GM21447 (cell line): ENCODE data around the gene GRK2.
A peak's percentile ranks its signal among the peaks of the same experiment; 100 is the strongest.

Source experiments
- ATAC-seq: cut with Tn5 transposase; IDR thresholded peaks from one replicate; pipeline ENCODE4 v1.9.1; 2021; ENCODE audit not compliant: unreplicated experiment

GRK2 gene

GRCh38 chr11:67269401-67270255, 3.4 kb downstream of the GRK2 start:
- no peak for ATAC-seq

GRCh38 chr11:67270256-67271204, 4.3 kb downstream of the GRK2 start:
- ATAC-seq = no peak

DNA sequence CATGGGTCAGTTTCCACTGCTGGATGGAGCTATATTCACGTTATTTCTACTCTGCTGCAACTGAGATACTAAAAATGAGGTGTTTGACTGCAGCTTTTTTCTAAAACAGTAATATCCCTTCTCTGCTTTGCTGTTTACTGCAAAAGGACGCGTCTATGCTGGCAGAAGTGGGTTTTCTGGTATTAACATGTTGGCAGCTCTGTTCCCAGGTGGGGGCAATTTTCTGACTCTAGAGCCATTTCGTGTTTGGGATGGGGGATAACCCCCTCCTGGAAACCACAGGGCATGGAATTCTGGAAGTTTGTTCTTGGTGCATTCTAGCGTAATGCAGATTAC, 4.9 kb downstream of the GRK2 start:
- no peak for ATAC-seq

DNA sequence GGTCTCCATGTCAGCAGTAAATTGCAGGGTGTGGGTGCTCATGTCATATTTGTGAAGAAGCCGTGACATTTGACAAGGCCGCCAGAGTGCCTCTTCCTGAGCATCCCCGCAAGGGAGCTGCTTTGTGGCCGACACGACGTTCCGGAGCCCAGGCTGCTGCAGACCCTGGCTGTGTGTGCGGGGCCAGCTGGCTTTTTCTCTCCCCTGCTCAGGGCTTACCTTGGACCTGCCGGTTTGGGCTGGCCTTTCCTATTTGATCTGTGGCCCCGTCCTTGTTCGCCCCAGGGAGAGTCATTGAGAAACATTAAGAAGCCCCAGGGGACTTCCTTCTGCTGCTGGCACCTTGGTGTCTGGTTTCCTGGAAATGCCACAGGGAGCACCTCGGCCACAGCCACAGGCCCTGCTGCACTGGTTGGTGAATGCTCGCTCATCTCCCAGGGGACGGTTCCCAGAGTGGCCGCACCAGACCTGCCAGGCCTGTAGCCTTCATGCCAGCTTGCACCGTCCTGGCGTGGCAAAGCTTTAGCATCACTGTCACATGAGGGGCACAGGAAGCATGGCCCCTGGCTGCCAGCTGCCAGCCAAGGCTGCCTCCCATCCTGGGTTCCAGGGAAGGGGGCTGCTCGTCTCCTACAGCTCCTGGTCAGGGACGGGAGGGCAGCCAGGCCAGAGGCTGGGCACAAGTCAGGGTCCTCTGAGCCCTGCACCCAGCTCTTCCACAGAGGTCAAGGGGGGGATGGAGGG, 5.4 kb downstream of the GRK2 start:
- ATAC-seq = no peak

GRCh38 chr11:67272327-67273259, 6.3 kb downstream of the GRK2 start:
- no peak for ATAC-seq

- no peak for ATAC-seq
Observed at GRCh38 chr11:67273260-67273990, 7.2 kb downstream of the GRK2 start.

GRCh38 chr11:67274768-67275605, 8.7 kb downstream of the GRK2 start:
- no peak for ATAC-seq

DNA sequence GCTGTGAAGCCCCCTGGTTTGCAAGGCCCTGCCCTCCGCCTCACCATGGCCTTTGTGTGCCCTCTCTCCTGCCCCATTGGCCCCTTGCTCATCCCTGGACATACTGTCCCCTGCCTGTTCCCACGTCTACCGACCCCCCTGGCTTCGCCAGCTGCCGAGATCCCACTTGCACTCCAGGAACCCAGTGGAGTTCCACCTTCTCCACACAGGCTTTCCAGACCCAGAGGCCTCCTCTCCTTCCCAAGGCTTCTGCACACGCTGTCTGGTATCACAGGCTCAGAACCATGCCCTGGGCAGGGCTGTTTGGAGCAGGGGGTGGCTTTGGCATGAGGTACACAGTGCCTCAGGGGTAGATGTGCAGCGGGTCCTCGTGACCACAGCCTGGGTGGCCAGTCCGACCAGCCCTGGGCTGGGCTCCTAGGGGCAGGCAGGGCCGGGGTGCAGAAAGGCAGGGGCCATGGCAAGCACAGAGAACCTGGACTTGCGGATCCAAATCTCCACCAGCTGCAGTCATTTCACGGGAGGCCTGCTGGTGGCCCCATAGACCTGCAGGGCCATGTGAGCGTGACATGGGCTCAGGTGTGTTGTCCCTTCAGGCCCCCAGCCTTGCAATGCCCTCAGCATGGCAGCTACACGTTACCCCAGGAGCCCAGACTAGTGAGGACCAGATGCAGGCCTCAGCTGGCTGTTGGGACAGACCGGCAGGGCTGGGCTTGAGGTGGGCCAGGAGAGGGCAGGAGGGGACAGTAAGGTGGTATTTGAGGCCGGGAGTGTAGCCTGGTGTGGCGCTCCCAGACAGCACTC, 9.5 kb downstream of the GRK2 start:
- ATAC-seq = no peak

- peak; percentile 27 for ATAC-seq
Observed at GRCh38 chr11:67276781-67277230, 10.5 kb downstream of the GRK2 start.

GRCh38 chr11:67277231-67277961, 11.1 kb downstream of the GRK2 start:
- ATAC-seq = peak; percentile 63

DNA sequence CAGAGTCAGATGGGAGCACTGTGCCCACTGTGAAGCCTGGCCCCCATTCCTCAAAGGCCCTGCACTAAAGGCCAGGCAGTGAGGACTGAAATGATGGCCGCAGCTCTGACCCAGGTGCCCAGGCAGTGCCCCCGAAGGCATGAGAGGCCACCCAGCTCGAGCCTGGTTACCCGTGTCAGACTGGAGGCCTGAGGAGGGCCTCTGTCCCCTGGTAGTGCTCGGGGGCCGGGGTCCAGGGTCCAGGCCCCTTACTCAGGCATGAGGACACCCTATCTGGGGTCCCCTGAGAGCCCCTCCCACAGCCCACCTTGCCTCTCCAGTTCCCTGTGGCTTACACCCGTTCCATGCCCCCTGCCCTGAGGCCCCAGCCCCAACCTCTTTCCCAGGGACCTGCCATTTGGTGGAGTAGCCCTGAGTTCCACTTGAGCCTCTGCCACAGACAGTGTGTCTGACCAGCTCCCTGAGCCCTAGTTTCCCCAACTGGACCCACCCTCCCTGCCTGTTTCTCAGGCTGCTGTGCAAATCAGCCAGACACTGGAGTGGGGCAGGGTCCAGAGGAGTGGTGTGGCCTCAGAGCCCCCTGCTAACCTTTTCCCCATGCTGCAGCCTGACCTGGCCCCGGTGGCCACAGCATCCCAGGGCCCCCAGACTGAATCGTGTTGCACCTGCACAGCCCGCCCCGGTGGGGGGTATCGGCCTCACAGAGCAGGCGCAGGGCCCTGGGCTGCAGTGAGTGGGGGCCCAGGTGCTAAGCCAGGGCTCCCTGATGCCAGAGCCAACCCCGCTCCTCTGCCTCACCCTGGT, 12.1 kb downstream of the GRK2 start:
- ATAC-seq = no peak

- no peak for ATAC-seq
Observed at GRCh38 chr11:67278939-67279588, 12.8 kb downstream of the GRK2 start.

- ATAC-seq = no peak
Observed at GRCh38 chr11:67279589-67280340, 13.5 kb downstream of the GRK2 start.

GRCh38 chr11:67280341-67280787, 14.1 kb downstream of the GRK2 start:
- no peak for ATAC-seq
